HL-60 (cell line): ENCODE results near the gene SRI.

Source experiments
- CTCF ChIP-seq: IDR thresholded peaks from one replicate; pipeline ENCODE4 v1.5.1; 2011; ENCODE audit warnings: low read length, control low read depth, inconsistent platforms; ENCODE audit not compliant: insufficient read depth
- GABPA ChIP-seq: IDR thresholded peaks from 2 replicates; pipeline ENCODE4 v1.6.1; 2012; ENCODE audit warnings: low read depth
- POLR2AphosphoS5 ChIP-seq: IDR thresholded peaks from 2 replicates; pipeline ENCODE4 v1.6.1; 2012; ENCODE audit warnings: low read depth
- REST ChIP-seq: IDR thresholded peaks from 2 replicates; pipeline ENCODE4 v1.6.1; 2012; ENCODE audit warnings: low read depth; ENCODE audit not compliant: insufficient replicate concordance

- TF ChIP-seq CTCF (no peak), GABPA (no peak), POLR2AphosphoS5 (no peak), REST (no peak)
Measured at GRCh38 chr7:88229302-88229995, 9.6 kb upstream of the SRI start.
